ENCODE data around the gene OR10A3.

- no peak for TF ChIP-seq CTCF (IDR thresholded peaks at IDR 0.05; ENCODE audit: borderline replicate concordance, extremely low read depth, low read length, poor library complexity, severe bottlenecking)
- TF ChIP-seq EZH2 (IDR thresholded peaks at IDR 0.05; ENCODE audit: borderline replicate concordance, low read depth, low read length, severe bottlenecking) = no peak
Observed at GRCh38 chr11:7918141-7918540, 23.4 kb downstream of the OR10A3 start.
